CD4-positive, alpha-beta T cell treated with Interleukin-21 for 1 hour (primary cell): Measurements from ENCODE around the gene RNF40.
A peak's percentile ranks its signal among the peaks of the same experiment; 100 is the strongest.

Experiments
- DNase-seq: peaks from one replicate; pipeline ENCODE4 v3.0.0-alpha.2; 2020

Gene RNF40

GRCh38 chr16:30741461-30741914, 20.6 kb upstream of the RNF40 start:
- no peak for DNase-seq

- no peak for DNase-seq
Measured at GRCh38 chr16:30743716-30744115, 18.4 kb upstream of the RNF40 start.

GRCh38 chr16:30744183-30744582, 17.9 kb upstream of the RNF40 start:
- no peak for DNase-seq

- DNase-seq: no peak
Measured at GRCh38 chr16:30745082-30745481, 17.0 kb upstream of the RNF40 start.

GRCh38 chr16:30746638-30747175, 15.4 kb upstream of the RNF40 start:
- no peak for DNase-seq

GRCh38 chr16:30747331-30747730, 14.8 kb upstream of the RNF40 start:
- no peak for DNase-seq

- peak; percentile 97 for DNase-seq
Measured at GRCh38 chr16:30747799-30748633, 14.1 kb upstream of the RNF40 start, which contains the start of gene PHKG2. PHKG2 (plus strand) TSS chr16:30748425; CDS start chr16:30748821, 396 bp downstream.

- DNase-seq: peak; percentile 27
Measured at GRCh38 chr16:30748634-30749445, 13.3 kb upstream of the RNF40 start.

GRCh38 chr16:30750201-30750600, 11.9 kb upstream of the RNF40 start:
- DNase-seq: no peak

GRCh38 chr16:30750876-30751465, 11.2 kb upstream of the RNF40 start:
- no peak for DNase-seq

GRCh38 chr16:30753596-30753995, 8.5 kb upstream of the RNF40 start:
- DNase-seq: no peak

- no peak for DNase-seq
Measured at GRCh38 chr16:30755955-30756780, 6.0 kb upstream of the RNF40 start.

GRCh38 chr16:30756781-30757100, 5.4 kb upstream of the RNF40 start:
- no peak for DNase-seq

GRCh38 chr16:30757316-30757715, 4.8 kb upstream of the RNF40 start:
- DNase-seq: no peak

GRCh38 chr16:30758988-30759491, 3.1 kb upstream of the RNF40 start:
- DNase-seq: no peak

GRCh38 chr16:30760001-30760559, 2.0 kb upstream of the RNF40 start:
- DNase-seq: no peak

- DNase-seq: no peak
Measured at GRCh38 chr16:30760577-30761426, 1.3 kb upstream of the RNF40 start.

GRCh38 chr16:30761427-30761927, 645 bp upstream of the RNF40 start:
- DNase-seq: peak; percentile 35

- no peak for DNase-seq
Measured at GRCh38 chr16:30762991-30763725, 1.0 kb downstream of the RNF40 start.

- no peak for DNase-seq
Measured at GRCh38 chr16:30764086-30764485, 2.0 kb downstream of the RNF40 start.
